ENCODE measurements around the gene CYP19A1.

CYP19A1 gene

DNA sequence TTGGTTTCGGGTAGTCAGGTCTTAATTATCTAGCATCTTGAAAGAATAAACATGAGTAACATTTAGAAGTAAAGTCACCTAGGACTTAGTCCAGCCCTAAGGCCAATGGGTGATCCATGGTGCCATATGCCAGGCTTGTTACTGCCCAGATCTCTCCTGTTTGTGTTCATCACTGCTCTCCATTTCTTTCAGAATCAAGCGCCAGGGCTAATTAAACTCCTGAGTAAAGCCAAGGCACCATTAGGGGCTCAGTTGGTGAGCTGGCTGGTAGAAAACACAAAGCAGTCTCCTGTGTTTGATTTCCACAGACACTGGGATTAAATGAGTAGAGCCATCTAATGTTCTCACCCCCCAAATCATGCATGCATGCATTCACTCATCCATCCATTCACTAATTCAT lies 11.3 kb downstream of the CYP19A1 start:
- DNase-seq (ENCODE audit: low read depth in 2 of 3, low spot score in 1 of 3): no peak

DNA sequence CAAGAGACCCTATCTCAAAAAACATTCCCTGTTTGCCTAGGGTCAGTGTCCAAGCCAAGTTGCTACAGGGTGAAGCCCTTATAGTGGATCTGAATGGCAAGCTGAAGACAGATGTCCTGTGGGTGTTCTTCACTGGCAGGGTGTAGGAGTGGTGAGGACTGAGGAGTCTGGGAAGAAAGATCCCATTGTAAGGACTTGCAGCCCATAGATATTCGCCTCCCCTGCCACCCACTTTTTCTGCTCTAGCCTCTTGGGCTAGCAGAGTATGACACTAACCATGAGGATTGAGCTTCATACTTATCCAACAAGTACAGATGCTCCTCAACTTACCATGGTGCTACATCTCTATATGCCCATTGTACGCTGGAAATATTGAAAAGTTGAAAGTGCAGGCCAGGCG lies 13.2 kb downstream of the CYP19A1 start:
- no peak for DNase-seq (ENCODE audit: low read depth in 2 of 3, low spot score in 1 of 3)

DNA sequence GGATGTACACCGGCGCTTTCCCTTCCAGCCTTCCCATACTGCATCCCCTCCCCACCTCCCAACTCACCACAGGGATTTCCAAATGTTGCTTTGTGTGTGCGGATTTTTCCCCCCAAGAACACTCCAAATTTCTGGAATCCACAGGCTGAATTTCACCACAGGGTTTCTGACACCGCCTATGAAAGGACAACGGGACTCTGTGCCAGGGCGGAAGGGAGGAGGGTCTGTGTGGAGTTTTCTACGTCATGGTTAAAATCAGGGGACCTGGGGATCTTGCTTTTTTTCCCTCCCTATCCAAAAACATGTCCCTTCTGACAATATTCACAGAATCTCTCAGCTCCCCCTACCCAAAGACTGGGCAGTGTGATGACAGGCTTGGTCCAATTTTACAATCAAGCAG lies 14.6 kb downstream of the CYP19A1 start:
- DNase-seq (ENCODE audit: low read depth in 2 of 3, low spot score in 1 of 3): no peak

DNA sequence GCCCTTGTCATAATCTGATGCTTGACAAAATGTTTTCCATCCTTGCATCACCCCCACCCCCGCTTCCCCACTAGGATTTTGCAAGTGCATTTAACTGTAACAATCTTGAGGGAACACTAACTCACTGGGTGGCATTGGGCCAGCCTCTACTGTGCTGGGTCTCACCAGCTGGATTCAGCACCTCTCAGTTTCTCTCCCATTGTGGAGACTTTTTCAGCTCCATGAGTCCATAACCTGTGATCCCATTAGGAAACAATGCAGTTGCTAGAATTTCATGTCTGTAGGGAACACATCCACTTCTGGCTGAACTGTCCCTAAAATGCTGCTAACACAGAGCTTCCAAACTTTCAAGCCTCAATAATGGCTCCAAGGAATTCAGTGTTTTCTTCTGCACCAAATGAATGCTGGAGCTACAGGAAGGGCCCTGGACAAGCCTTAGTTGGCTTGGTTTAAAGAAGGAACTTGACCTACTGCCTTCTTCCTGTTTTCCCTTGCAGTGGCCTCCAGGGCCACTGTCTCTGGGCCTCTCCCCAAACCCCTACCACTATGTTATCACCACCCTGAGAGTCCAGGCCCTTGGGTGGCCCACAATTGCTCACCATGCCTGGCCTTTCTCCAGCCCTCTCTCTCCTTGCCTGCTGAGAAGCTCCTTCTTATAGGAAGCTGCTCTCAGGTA lies 15.6 kb downstream of the CYP19A1 start:
- no peak for DNase-seq (ENCODE audit: low read depth in 2 of 3, low spot score in 1 of 3)

DNA sequence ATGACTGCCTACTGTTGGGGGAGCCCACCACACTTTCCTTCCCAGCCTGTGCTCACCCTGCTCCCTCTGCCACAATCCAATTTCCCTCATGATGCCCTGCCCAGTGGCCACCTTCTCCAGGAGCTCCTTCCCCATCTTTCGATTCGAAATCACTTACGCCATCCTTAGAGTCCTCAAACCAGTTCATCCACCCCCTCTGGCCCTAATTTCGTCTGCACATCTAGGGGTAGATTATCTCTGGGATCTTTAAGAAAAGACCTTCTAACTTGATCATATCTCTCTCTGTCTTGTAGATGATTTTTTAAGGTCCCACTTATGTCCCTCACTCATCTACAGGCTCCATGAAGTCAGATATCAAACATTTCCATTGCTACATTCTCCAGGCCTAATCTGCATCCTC lies 17.1 kb downstream of the CYP19A1 start:
- DNase-seq (ENCODE audit: low read depth in 2 of 3, low spot score in 1 of 3): no peak

DNA sequence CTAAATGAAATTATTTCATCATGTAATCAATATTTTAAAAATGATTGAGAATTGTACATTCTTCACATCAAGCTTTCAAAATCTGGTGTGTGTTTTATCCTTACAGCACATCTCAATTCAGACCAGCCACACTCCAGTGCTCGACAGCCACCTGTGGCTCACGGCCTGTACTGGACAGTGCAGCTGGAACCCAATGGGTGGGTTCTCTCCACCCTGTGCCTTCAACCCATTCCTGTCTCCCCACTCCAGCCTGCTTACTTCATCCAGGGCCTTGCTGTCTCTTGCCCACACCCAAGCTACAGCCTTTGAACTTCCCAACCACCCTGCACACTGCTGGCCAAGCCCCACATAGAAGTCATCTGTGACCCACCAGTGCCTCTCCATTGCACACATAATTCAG lies 17.6 kb downstream of the CYP19A1 start:
- DNase-seq (ENCODE audit: low read depth in 2 of 3, low spot score in 1 of 3): no peak

DNA sequence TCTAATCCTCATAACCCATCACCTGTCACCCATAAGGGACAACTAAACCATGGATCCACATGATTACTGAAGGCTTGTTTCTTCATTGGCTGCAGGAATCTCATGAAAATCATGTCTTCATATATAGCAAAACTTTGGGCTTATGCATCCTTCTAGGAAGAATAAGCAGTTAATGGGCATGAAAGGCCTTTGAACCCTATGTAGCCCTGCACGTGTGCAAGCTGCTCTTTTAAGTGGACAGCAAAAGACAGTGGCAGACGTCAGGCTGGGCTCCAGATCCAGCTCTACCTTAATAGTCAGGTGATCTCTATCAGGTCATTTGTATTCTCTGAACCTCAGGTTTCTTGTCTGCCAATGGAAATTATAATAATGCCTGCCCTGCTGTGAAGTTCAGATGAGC lies 18.9 kb downstream of the CYP19A1 start:
- DNase-seq (ENCODE audit: low read depth in 2 of 3, low spot score in 1 of 3): no peak

DNA sequence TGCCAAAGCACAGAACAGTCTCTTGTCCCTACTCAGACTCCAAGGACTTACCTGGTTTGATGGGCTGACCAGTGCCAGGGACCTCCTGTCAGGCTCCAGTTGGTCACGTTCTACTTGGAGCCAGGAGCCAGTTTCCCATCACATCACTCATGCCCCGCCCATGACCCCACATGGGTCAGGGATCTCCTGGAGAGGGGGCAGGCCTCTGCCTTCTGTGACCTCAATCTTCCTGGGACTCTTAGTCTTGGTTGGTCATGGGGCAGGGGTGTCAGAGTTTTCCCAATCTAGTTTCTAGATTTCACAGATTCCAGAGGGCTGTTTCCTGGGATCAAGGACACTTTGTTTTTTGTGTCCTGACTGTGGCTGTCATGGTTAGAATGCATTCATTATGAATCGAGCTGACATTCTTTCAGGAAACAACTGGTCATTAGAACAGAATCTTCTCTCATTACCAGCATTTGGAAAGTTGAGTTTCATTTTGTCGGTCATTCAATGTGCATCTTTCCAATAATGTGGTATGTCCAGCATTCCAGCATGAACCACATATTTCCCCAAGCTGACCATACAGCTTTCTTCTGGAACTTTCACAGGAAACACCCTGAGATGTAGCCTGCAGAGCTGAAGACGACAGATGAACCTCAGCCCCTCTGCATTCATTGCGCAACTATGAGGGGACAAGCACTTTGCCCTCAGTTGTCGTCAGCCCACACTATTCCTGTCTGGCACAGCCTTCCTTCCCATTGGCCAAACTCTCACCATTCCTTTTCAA lies 19.8 kb downstream of the CYP19A1 start:
- DNase-seq (ENCODE audit: low read depth in 2 of 3, low spot score in 1 of 3): no peak

DNA sequence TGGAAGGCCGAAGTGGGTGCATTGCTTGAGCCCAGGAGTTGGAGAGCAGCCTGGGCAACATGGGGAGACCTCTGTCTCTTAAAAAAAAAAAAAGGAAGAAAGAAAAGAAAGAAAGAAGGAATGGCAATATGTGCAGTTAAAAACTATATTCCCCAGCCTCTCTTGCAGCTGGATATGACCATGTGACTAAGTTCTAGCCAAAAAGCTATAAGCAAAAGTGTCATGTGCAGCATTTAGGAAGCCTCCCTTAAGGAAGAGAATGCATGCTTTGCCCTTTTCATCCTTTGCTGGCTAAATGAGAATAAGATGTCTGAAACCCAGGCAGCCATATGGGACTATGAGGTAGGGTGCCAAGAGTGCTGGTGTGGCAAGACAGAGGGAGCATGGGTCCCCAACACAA lies 21.8 kb downstream of the CYP19A1 start:
- DNase-seq (ENCODE audit: low read depth in 2 of 3, low spot score in 1 of 3): no peak

DNA sequence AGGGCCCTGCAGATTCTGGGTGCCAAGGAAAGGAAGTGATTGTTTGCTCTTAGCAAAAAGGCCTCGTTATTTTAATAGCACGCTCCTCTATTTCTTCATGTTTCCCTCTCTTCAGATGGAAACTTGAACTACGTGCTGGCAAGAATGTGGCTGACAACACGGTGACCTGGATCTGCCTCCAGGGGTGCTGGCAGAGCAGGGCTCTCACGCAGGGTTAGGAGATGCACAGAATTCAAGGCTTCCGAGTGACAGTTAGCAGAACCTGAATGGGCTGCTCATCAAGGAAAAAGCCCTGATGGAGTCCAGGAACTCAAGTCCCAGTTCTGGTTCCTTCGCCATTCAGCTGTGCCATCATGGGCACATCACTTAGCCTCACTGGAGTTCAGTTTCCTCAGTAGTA lies 22.7 kb downstream of the CYP19A1 start:
- no peak for DNase-seq (ENCODE audit: low read depth in 2 of 3, low spot score in 1 of 3)

DNA sequence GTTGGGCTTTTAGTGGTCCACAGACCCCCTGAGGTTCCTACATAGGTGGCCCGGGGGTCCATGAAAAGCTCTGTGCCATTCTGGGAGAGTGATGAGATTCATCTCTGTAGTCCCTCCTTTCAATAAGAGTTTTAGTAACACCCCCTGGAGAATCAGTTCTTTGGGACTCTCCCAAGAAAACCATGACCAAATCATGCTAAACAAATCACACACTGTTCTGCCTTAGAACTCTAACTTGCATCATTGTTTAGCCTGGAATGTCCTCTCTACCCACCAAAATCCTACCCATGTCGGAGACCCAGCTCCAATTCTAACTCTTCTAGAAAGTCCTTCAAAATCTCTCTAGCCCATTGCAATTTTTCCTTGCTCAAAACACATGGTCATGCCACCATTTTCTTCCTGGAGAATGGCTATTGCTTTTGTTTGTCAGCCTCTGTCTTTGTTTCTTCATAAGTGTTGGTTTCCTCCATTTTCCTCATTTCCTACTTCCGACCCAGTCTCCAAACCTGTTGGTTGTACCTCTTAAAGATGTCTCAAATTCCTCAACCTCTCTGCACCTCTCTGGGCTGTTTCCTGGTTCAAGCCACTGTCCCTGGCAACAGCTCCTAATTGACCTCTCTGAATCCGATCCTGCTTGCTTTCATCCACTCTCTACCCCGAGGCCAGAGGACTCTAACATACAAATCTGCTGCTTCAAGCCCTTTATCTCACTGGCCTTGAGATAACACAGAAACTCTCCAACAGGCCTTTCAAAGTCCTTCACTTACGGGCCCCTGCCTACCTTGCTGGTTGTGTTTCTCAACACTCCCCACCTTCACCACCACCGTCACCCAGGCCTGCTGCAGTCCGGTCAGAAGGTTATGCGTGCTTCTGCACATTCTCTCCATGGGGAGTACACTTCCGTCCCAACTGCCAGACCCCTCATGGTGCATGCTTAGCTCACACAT lies 23.7 kb downstream of the CYP19A1 start:
- DNase-seq (ENCODE audit: low read depth in 2 of 3, low spot score in 1 of 3): no peak

DNA sequence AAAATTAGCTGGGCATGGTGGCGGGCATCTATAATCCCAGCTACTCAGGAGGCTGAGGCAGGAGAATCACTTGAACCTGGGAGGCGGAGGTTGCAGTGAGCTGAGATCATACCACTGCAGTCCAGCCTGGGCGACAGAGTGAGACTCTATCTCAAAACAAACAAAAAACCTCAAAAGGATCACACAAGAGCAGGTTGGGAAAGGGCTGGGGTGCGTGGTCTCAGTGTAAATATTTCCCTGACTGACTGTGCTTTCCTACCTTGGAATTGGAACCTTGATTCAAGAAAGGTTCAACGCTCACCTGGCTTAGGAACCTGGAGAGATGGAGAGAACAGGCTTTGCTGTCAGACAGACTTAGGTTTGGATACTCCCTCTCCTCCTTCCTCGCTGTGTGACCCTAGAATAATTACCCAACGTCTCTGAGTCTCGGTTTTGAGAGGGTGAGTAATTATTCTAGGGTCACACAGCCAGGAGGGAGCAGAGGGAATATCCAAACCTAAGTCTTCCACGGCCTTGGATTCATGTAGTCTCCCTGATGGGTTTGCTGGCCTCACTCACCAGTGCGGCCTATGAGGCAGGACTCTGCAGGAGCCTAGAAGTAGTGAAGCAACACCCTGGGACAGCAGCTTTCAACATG lies 24.6 kb downstream of the CYP19A1 start:
- no peak for DNase-seq (ENCODE audit: low read depth in 2 of 3, low spot score in 1 of 3)

DNA sequence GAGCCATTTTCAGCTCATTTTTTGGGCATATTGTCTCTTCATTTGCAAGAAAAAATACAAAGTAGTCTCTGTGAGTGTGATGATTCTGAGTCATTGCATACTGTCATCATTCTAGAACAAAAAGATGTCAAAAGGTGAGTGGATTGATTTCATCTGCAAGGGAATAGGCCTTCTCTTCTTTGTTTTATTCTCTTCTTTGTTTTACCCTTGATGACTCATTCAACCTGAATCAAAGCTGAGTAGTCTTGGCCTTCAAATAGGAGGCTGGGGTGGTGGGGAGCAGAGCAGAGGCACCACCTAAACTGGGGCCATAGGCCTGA lies 25.4 kb downstream of the CYP19A1 start:
- no peak for DNase-seq (ENCODE audit: low read depth in 2 of 3, low spot score in 1 of 3)

DNA sequence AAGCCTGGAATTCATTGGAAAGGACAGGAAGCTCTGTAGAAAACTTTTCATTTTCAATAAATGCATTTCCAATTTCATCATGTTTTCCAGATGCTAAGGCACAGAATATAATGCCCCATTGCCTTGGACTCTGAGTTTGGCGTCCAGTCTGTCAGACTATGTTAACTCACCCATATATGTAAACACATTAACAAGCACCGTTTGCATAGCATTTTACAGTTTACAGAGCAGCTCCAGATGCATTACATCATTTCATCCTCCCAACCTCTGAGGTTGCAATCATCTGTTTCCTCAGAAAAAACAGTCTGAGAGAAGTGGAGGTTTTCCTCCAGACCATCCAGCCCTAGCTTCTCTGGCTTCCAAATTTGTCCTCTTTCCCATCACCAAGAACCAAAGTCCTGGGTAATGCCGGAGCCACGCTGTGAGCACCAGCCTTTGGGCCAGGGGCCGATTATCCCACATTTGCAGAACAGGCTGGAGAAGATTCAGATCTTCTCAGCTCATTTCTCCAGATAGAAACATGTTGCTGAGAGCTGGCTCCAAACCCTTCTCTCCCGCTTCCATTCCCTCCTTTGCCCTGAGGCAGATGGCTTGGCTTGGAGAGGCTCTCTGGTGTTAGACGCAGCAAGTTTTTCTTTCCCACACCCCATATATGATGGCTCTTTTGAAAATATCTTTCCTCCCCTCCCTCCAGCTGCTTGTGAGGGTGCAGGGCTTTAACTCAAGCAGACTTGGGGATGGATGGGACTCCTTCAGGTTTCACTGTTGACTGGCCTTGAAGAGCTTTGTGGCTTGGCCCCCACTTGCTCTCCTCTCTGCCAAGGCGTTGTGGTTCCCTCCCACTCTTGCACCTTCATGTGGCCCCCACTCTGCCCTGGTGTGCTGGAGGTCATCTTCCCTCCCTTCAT lies 26.0 kb downstream of the CYP19A1 start:
- DNase-seq (ENCODE audit: low read depth in 2 of 3, low spot score in 1 of 3): no peak

DNA sequence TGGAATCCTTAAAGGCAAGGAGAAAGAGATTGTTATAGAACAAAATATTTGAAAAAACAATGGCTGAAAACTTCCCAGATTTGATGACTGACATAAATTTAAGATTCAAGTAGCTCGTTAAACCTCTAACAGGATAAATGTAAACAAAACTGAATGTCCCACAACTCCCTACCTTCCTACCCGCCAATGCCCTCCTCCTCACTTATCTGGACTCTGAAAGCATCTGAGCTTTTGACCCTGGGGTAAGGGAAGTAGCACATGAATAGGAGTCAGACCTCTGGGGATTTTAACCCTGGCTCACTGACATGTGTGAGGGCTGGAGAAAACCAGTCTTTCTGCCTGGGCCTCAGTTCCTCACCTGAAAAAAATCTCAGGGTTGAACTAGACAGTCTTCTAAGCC lies 26.9 kb downstream of the CYP19A1 start:
- no peak for DNase-seq (ENCODE audit: low read depth in 2 of 3, low spot score in 1 of 3)

DNA sequence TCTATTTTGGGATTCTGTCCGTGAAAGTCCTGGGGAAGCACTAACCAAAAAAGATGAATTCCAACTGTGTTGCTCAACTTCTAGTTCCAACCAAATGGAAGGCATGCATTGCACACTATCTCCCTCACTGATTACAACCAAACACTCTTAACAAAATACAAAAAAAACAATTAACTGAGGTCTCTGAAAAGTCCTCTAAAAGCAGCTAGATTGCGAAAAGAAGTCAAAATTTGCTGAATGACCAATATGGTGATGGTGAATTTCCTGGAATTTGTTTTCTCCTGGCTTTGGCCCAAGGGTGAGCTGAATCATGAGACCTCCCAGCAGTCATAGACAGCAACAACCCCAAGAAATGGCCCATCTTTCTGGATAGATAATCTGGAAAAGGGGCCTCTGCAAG lies 28.3 kb downstream of the CYP19A1 start:
- no peak for DNase-seq (ENCODE audit: low read depth in 2 of 3, low spot score in 1 of 3)

DNA sequence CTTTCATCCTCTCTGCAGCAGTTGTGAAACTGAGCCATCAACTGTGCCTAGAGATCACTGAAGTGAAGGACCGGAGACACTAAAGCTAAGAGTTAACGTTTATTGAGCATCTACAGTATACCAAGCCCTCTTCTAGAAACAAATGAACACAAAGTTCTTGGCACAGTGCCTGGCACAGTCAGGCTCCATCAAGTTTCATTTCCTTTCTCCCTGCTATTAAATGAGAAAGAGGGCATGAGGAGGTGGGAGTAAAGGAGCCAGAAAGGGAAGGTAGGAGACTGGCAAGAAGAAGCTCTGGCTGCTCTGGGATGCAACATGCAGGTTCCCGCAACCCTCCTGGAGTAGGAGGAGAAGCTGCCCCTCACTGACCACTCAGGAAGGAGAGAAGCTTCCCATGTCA lies 30.6 kb downstream of the CYP19A1 start:
- DNase-seq (ENCODE audit: low read depth in 2 of 3, low spot score in 1 of 3): no peak

DNA sequence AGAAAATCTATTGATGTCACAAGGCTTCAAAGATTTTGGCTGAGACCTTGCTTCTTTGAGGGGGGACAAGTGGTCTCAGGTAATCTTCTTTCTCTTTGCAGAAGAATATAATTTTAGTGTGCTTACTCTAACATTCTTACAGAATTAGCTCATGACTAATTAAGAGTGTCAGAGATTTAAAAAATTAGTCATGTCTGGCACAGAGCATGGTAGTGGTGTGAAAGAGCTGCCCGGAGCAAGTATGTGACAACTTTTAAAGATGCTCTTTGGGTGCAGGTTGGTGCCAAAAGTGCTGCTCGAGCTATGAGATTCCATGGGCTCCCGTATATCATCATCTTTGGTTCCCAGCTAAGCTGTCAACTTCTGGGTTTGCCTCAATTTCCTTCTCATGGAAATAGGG lies 31.1 kb downstream of the CYP19A1 start:
- no peak for DNase-seq (ENCODE audit: low read depth in 2 of 3, low spot score in 1 of 3)

DNA sequence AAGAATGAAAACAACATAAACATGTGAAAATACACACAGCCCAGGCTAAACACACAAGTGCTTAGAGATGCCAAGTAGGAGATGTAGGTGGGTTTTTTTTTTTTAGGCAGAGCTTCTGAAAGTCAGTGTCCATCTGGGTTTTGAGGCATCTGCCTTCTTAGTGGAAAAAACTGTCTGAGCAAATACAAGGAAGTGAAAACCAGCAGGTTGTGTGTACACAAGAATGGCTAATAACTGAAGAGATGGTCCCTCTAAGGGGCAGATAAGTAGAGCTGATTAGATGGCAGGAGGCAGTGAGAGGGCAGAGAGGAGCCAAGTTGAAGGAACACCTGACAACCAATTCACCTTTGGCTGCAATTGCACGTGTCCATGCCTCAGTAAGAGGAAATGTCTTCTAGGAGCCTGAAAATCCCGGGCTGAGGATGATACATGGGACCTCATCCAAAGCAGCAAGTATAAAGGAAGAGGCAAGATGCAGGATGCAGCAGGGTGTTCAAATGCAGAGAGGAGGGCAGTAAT lies 34.9 kb downstream of the CYP19A1 start:
- DNase-seq (ENCODE audit: low read depth in 2 of 3, low spot score in 1 of 3): no peak

DNA sequence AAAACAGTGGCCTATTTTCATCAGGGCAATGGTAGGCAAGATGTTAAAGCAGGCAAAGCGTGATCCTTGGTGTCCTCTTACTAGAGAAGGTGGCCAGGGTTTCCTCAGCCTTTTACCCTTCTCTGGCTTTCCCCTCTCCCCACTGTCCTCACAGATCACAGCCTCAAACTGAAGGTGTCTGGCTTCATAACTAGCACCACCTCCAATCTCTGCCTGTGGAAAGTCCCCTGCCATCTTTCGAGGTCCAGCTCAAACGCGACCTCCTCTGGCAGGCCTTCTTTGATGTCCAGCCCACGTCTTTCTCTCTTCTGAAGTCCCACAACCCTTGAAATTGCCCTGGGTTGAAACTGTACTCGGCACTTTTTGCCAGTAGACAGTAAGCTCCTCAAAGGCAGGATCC lies 35.9 kb downstream of the CYP19A1 start:
- DNase-seq (ENCODE audit: low read depth in 2 of 3, low spot score in 1 of 3): no peak

Data from stimulated activated CD4-positive, alpha-beta T cell treated with anti-CD3 and anti-CD28 coated beads, Interleukin-12 subunit alpha, Interleukin-12 subunit beta, amount 100 ng/mL, for 48 hours (primary cell).